Nephron progenitor cell (in vitro differentiated cells): ENCODE measurements around the gene ZNF844.
"Not testable (repeated sequence)": the region's sequence is repeated elsewhere in the genome, so short reads cannot be mapped to it uniquely, and the experiment has no call there.

Experiments used
- DNase-seq: peaks from one replicate; pipeline ENCODE4 v3.0.0; 2021
- H3K27ac Mint-ChIP-seq: 2 replicates; pipeline ENCODE4 v1.8.0; 2021; ENCODE audit warnings: mild to moderate bottlenecking, moderate library complexity, mixed read lengths
- H3K27me3 Mint-ChIP-seq: 2 replicates; pipeline ENCODE4 v1.8.0; 2021; ENCODE audit warnings: mild to moderate bottlenecking, low read depth, mixed read lengths; ENCODE audit not compliant: poor library complexity
- H3K36me3 Mint-ChIP-seq: 2 replicates; pipeline ENCODE4 v1.8.0; 2021; ENCODE audit warnings: low read depth, mixed read lengths
- H3K4me1 Mint-ChIP-seq: 2 replicates; pipeline ENCODE4 v1.8.0; 2021; ENCODE audit warnings: mixed read lengths
- H3K4me3 Mint-ChIP-seq: 2 replicates; pipeline ENCODE4 v1.8.0; 2021; ENCODE audit warnings: mild to moderate bottlenecking, moderate library complexity, mixed read lengths
- H3K9me3 Mint-ChIP-seq: 2 replicates; pipeline ENCODE4 v1.8.0; 2021; ENCODE audit warnings: mild to moderate bottlenecking, moderate library complexity, mixed read lengths
- CTCF ChIP-seq: fragments of 200-600 bp; sonication (generic); IDR thresholded peaks from 2 replicates; pipeline ENCODE4 v1.5.0; 2021; ENCODE audit warnings: antibody characterized with exemption

ZNF844 gene

GRCh38 chr19:12095111-12095790 lies 30.7 kb downstream of the ZNF844 start:
- Mint-ChIP-seq H3K4me1 (peaks cover 10% of the 10 kb centered on the region), H3K4me3 (no peak overlapping the region), H3K27ac (no peak overlapping the region), H3K9me3 (peaks cover 91% of the 10 kb centered on the region), H3K27me3 (peaks cover 6% of the 10 kb centered on the region), H3K36me3 (peaks cover 85% of the 10 kb centered on the region)
- no peak for DNase-seq
- no peak for TF ChIP-seq CTCF

GRCh38 chr19:12098040-12098439 lies 33.5 kb downstream of the ZNF844 start:
- Mint-ChIP-seq H3K27ac (no peak overlapping the region), H3K27me3 (peaks cover 3% of the 10 kb centered on the region), H3K4me1 (peaks cover 4% of the 10 kb centered on the region), H3K9me3 (peaks cover 96% of the 10 kb centered on the region), H3K4me3 (no peak overlapping the region), H3K36me3 (peaks cover 96% of the 10 kb centered on the region)
- no peak for TF ChIP-seq CTCF
- DNase-seq, result no peak

GRCh38 chr19:12103909-12104308 lies 39.4 kb downstream of the ZNF844 start:
- H3K27ac Mint-ChIP-seq, H3K27me3 Mint-ChIP-seq, H3K4me3 Mint-ChIP-seq, H3K4me1 Mint-ChIP-seq, DNase-seq: not testable (repeated sequence)
- H3K9me3 Mint-ChIP-seq, result peaks cover 79% of the 10 kb centered on the region
- peaks cover 74% of the 10 kb centered on the region for H3K36me3 Mint-ChIP-seq

- no peak overlapping the region for H3K27ac Mint-ChIP-seq
- H3K4me3 Mint-ChIP-seq, result no peak overlapping the region
- H3K36me3 Mint-ChIP-seq, result peaks cover 89% of the 10 kb centered on the region
- TF ChIP-seq CTCF, result no peak
- H3K9me3 Mint-ChIP-seq, result peaks cover 88% of the 10 kb centered on the region
- H3K4me1 Mint-ChIP-seq, result no peaks in the 10 kb centered on the region
- H3K27me3 Mint-ChIP-seq, result no peaks in the 10 kb centered on the region
- no peak for DNase-seq
Measured at GRCh38 chr19:12111176-12111575, 46.6 kb downstream of the ZNF844 start.

GRCh38 chr19:12111943-12112637 lies 47.6 kb downstream of the ZNF844 start:
- no peaks in the 10 kb centered on the region for H3K27me3 Mint-ChIP-seq
- H3K4me3 Mint-ChIP-seq, result no peak overlapping the region
- H3K27ac Mint-ChIP-seq, result no peak overlapping the region
- no peak for DNase-seq
- peaks cover 89% of the 10 kb centered on the region for H3K36me3 Mint-ChIP-seq
- H3K4me1 Mint-ChIP-seq, result no peaks in the 10 kb centered on the region
- TF ChIP-seq CTCF, result no peak
- H3K9me3 Mint-ChIP-seq, result peaks cover 86% of the 10 kb centered on the region

GRCh38 chr19:12112701-12113100 lies 48.2 kb downstream of the ZNF844 start:
- DNase-seq, result no peak
- Mint-ChIP-seq H3K27me3 (no peaks in the 10 kb centered on the region), H3K9me3 (peaks cover 87% of the 10 kb centered on the region), H3K27ac (no peak overlapping the region), H3K4me3 (no peak overlapping the region), H3K4me1 (no peaks in the 10 kb centered on the region), H3K36me3 (peaks cover 90% of the 10 kb centered on the region)
- TF ChIP-seq CTCF, result no peak
